Lower lobe of right lung (tissue), 2 donors: ENCODE results near the gene SLC26A9. TPM values are rescaled to one million over a fixed set of nuclear protein-coding genes. Genes with fewer than 3 reads are reported as not detected.

Source experiments
- ATAC-seq, 2 donors: fragments of 200-7000 bp; cut with Tn5 transposase; one replicate each; pipeline ENCODE4 v1.9.1; 2020 to 2022; ENCODE audit warnings: mild to moderate bottlenecking in 2 of 2, moderate library complexity in 2 of 2
- DNase-seq: peaks from one replicate; pipeline ENCODE4 v3.0.0-alpha.2; 2020
- H3K27ac ChIP-seq: fragments of 200-600 bp; one replicate; pipeline ENCODE4 v1.8.0; 2022
- H3K27me3 ChIP-seq: fragments of 200-600 bp; one replicate; pipeline ENCODE4 v1.8.0; 2022; ENCODE audit warnings: low read depth
- H3K36me3 ChIP-seq: fragments of 200-600 bp; one replicate; pipeline ENCODE4 v1.8.0; 2022; ENCODE audit warnings: mild to moderate bottlenecking
- H3K4me1 ChIP-seq: fragments of 200-600 bp; one replicate; pipeline ENCODE4 v1.8.0; 2022
- H3K4me3 ChIP-seq: fragments of 200-600 bp; one replicate; pipeline ENCODE4 v1.8.0; 2022; ENCODE audit warnings: mild to moderate bottlenecking
- H3K9me3 ChIP-seq: fragments of 200-600 bp; one replicate; pipeline ENCODE4 v1.8.0; 2022
- CTCF ChIP-seq: fragments of 200-600 bp; IDR thresholded peaks from one replicate; pipeline ENCODE4 v1.8.0; 2022; ENCODE audit warnings: antibody characterized with exemption, mild to moderate bottlenecking
- intact Hi-C: fragments of 100-400 bp; cut with DNase I; formaldehyde crosslinking; loops from one replicate; pipeline ENCODE4 v1.11.0; 2022
- total RNA-seq: library from RNA; stranded (reverse); fragmentation: NEBNext Ultra II Directional; extraction: Animal tissue kit (Norgen Biotek cat#: 25700); gene quantifications from one replicate; pipeline ENCODE4 v1.2.1, GENCODE V29; 2021
- donor health status: DM: no; HTN: yes; CAD: no; lungs with severe emphysema.

The SLC26A9 gene
- total RNA-seq, 1 donor from 2014 or later = 18.2 TPM

GRCh38 chr1:205972491-205973168 lies 29.4 kb upstream of the SLC26A9 start:
- ATAC-seq (peak in 1 of 2 donors; percentile 14), DNase-seq (no peak)
- no peaks in the 10 kb centered on the region for H3K36me3 ChIP-seq
- intact Hi-C loops = loop anchor here (10.0 kb wide), 1 partner anchor 178 kb away; no protein-coding TSS in a partner anchor
- H3K27me3 ChIP-seq = no peaks in the 10 kb centered on the region
- no peak for TF ChIP-seq CTCF
- no peak overlapping the region for H3K4me3 ChIP-seq
- H3K4me1 ChIP-seq = peaks cover 6% of the 10 kb centered on the region
- H3K27ac ChIP-seq = no peak overlapping the region
- H3K9me3 ChIP-seq = no peaks in the 10 kb centered on the region

- ATAC-seq = no peak
- no peak for DNase-seq
- H3K4me1 ChIP-seq = peaks cover 5% of the 10 kb centered on the region
- intact Hi-C loops = loop anchor here (10.0 kb wide), 1 partner anchor 177 kb away; no protein-coding TSS in a partner anchor
- no peaks in the 10 kb centered on the region for H3K9me3 ChIP-seq
- no peak overlapping the region for H3K4me3 ChIP-seq
- no peaks in the 10 kb centered on the region for H3K36me3 ChIP-seq
- no peaks in the 10 kb centered on the region for H3K27me3 ChIP-seq
- TF ChIP-seq CTCF = no peak
- H3K27ac ChIP-seq = no peak overlapping the region
Measured at GRCh38 chr1:205972081-205972480, 28.8 kb upstream of the SLC26A9 start.

GRCh38 chr1:205971082-205971481 lies 27.8 kb upstream of the SLC26A9 start:
- H3K4me1 ChIP-seq = no peaks in the 10 kb centered on the region
- intact Hi-C loops = loop anchor here (10.0 kb wide), 1 partner anchor 176 kb away; no protein-coding TSS in a partner anchor
- H3K27me3 ChIP-seq = no peaks in the 10 kb centered on the region
- H3K27ac ChIP-seq = no peak overlapping the region
- DNase-seq (no peak), ATAC-seq (no peak)
- TF ChIP-seq CTCF = no peak
- H3K4me3 ChIP-seq = no peak overlapping the region
- H3K9me3 ChIP-seq = no peaks in the 10 kb centered on the region
- no peaks in the 10 kb centered on the region for H3K36me3 ChIP-seq

DNA sequence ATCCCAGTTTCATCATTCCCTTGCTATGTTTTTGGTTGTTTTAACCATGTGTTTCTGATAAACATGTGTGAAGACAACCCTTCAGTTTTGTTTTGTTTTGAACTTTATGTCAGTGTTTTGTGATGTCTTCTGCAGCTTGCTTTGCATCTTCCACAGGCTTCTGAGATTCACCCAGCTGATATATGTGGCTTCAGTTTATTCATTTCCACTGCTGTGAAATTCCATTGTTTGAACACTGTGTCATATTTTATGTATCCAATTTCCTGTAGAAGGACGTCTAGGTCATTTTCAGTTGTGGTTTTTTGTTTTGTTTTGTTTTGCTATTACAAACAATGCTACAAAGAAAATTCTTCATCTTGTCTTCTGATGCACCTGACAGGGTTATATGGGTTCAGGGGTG lies 27.2 kb upstream of the SLC26A9 start:
- no peaks in the 10 kb centered on the region for H3K4me1 ChIP-seq
- H3K4me3 ChIP-seq = no peak overlapping the region
- no peaks in the 10 kb centered on the region for H3K27me3 ChIP-seq
- DNase-seq = no peak
- H3K9me3 ChIP-seq = no peaks in the 10 kb centered on the region
- no peak for ATAC-seq
- intact Hi-C loops = loop anchor here (10.0 kb wide), 1 partner anchor 176 kb away; no protein-coding TSS in a partner anchor
- no peak overlapping the region for H3K27ac ChIP-seq
- TF ChIP-seq CTCF = no peak
- no peaks in the 10 kb centered on the region for H3K36me3 ChIP-seq

- no peak for DNase-seq
- intact Hi-C loops = no loop called here
- Histone ChIP-seq H3K9me3 (no peaks in the 10 kb centered on the region), H3K36me3 (no peaks in the 10 kb centered on the region), H3K4me3 (no peak overlapping the region), H3K27me3 (no peaks in the 10 kb centered on the region), H3K27ac (no peak overlapping the region), H3K4me1 (no peaks in the 10 kb centered on the region)
- no peak for TF ChIP-seq CTCF
- ATAC-seq = no peak
Measured at GRCh38 chr1:205969229-205969628, 26.0 kb upstream of the SLC26A9 start.
